Cardiac muscle cell (in vitro differentiated cells and primary cell): ENCODE measurements around the gene DTD1. TPM values are rescaled to one million over a fixed set of nuclear protein-coding genes. Genes with fewer than 3 reads are reported as not detected.

ENCODE experiments used
- DNase-seq, 2 donors: peaks; one replicate each; pipeline versions ENCODE4 v3.0.0 to v3.0.0-alpha.2; 2010 to 2017; ENCODE audit warnings: low read depth in 1 of 2, low spot score in 1 of 2
- H3K27ac ChIP-seq: fragments of 200-600 bp; sonication (generic); 2 replicates; pipeline ENCODE4 v1.5.1; 2016
- H3K27me3 ChIP-seq: fragments of 200-600 bp; sonication (generic); 2 replicates; pipeline ENCODE4 v1.6.0; 2016; ENCODE audit warnings: control low read depth
- H3K36me3 ChIP-seq: fragments of 200-600 bp; sonication (generic); 2 replicates; pipeline ENCODE4 v1.5.1; 2016; ENCODE audit warnings: control low read depth
- H3K4me1 ChIP-seq: fragments of 200-600 bp; sonication (generic); 2 replicates; pipeline ENCODE4 v1.8.1; 2017; ENCODE audit warnings: low read depth, mild to moderate bottlenecking, mixed run types
- H3K4me3 ChIP-seq: fragments of 200-600 bp; sonication (generic); 2 replicates; pipeline ENCODE4 v1.5.1; 2016; ENCODE audit warnings: mild to moderate bottlenecking
- H3K9me3 ChIP-seq: fragments of 200-600 bp; sonication (generic); 2 replicates; pipeline ENCODE4 v1.5.1; 2017; ENCODE audit warnings: low read depth, mild to moderate bottlenecking, control low read depth
- CTCF ChIP-seq: IDR thresholded peaks from 2 replicates; pipeline ENCODE4 v1.5.1; 2012; ENCODE audit warnings: low read depth, mild to moderate bottlenecking, low read length
- polyA plus RNA-seq: library from polyadenylated mRNA; unstranded; fragments of >200 nt; fragmentation: Nextera tagmentation; extraction: Ambion mirVana; gene quantifications from 2 replicates; pipeline ENCODE4 v1.2.1, GENCODE V29; 2016
- total RNA-seq: library from RNA; depleted of rRNA; stranded (reverse); fragments of >200 nt; gene quantifications from 2 replicates; pipeline ENCODE4 v1.2.3, GENCODE V29; 2016

Gene DTD1
- total and polyA plus RNA-seq, 2 experiments from 2014 or later: 62.8 to 71.6 TPM

- H3K36me3 ChIP-seq: no peaks in the 10 kb centered on the region
- no peaks in the 10 kb centered on the region for H3K27me3 ChIP-seq
- DNase-seq: no peak
- H3K4me1 ChIP-seq: no peaks in the 10 kb centered on the region
- no peak overlapping the region for H3K27ac ChIP-seq
- no peak overlapping the region for H3K4me3 ChIP-seq
- no peaks in the 10 kb centered on the region for H3K9me3 ChIP-seq
- TF ChIP-seq CTCF: no peak
Measured at GRCh38 chr20:18767676-18768075, 179.8 kb downstream of the DTD1 start.

- H3K4me1 ChIP-seq: no peaks in the 10 kb centered on the region
- no peak for DNase-seq
- H3K27me3 ChIP-seq: no peaks in the 10 kb centered on the region
- TF ChIP-seq CTCF: no peak
- no peak overlapping the region for H3K4me3 ChIP-seq
- no peaks in the 10 kb centered on the region for H3K36me3 ChIP-seq
- no peaks in the 10 kb centered on the region for H3K9me3 ChIP-seq
- H3K27ac ChIP-seq: no peak overlapping the region
Measured at GRCh38 chr20:18773566-18773965, 185.7 kb downstream of the DTD1 start.

GRCh38 chr20:18774207-18774606 is 186.4 kb downstream of the DTD1 start:
- DNase-seq: no peak
- Histone ChIP-seq H3K27ac (no peak overlapping the region), H3K9me3 (no peaks in the 10 kb centered on the region), H3K36me3 (no peaks in the 10 kb centered on the region), H3K4me1 (no peaks in the 10 kb centered on the region), H3K4me3 (no peak overlapping the region), H3K27me3 (no peaks in the 10 kb centered on the region)
- no peak for TF ChIP-seq CTCF

- no peak for DNase-seq
- Histone ChIP-seq H3K4me1 (no peaks in the 10 kb centered on the region), H3K9me3 (no peaks in the 10 kb centered on the region), H3K4me3 (no peak overlapping the region), H3K27me3 (no peaks in the 10 kb centered on the region), H3K27ac (no peak overlapping the region), H3K36me3 (no peaks in the 10 kb centered on the region)
- TF ChIP-seq CTCF: no peak
Measured at GRCh38 chr20:18775633-18776032, 187.8 kb downstream of the DTD1 start.

- Histone ChIP-seq H3K27ac (no peak overlapping the region), H3K27me3 (no peaks in the 10 kb centered on the region)
- DNase-seq: no peak
Measured at GRCh38 chr20:18778690-18779392, 191.0 kb downstream of the DTD1 start.

More at GRCh38 chr20:18778690-18779392, 191.0 kb downstream of the DTD1 start:
- Histone ChIP-seq H3K4me3 (no peak overlapping the region), H3K9me3 (no peaks in the 10 kb centered on the region), H3K36me3 (no peaks in the 10 kb centered on the region), H3K4me1 (no peaks in the 10 kb centered on the region)
- no peak for TF ChIP-seq CTCF
